HPDE6-E6E7 (cell line): ENCODE measurements around the gene GDPD5.
A peak's percentile ranks its signal among the peaks of the same experiment; 100 is the strongest.

ENCODE experiments used
- DNase-seq: peaks from one replicate; pipeline ENCODE4 v3.0.0; 2011; ENCODE audit warnings: missing footprints; ENCODE audit errors: extremely low spot score

GDPD5 gene

GRCh38 chr11:75510723-75511019, 15.1 kb downstream of the GDPD5 start:
- no peak for DNase-seq

GRCh38 chr11:75510004-75510722, 15.6 kb downstream of the GDPD5 start:
- DNase-seq, result no peak

- no peak for DNase-seq
These were observed 16.6 kb downstream of the GDPD5 start for GRCh38 chr11:75509020-75509720.

GRCh38 chr11:75508051-75508561, 17.6 kb downstream of the GDPD5 start:
- no peak for DNase-seq

GRCh38 chr11:75507571-75507970, 18.2 kb downstream of the GDPD5 start:
- no peak for DNase-seq

GRCh38 chr11:75506827-75507226, 18.9 kb downstream of the GDPD5 start:
- no peak for DNase-seq

GRCh38 chr11:75505916-75506692, 19.6 kb downstream of the GDPD5 start:
- DNase-seq, result no peak

- DNase-seq, result no peak
These were observed 21.2 kb downstream of the GDPD5 start for GRCh38 chr11:75504501-75504900.

GRCh38 chr11:75503531-75504099, 22.1 kb downstream of the GDPD5 start:
- no peak for DNase-seq

GRCh38 chr11:75502138-75502537, 23.6 kb downstream of the GDPD5 start:
- no peak for DNase-seq

GRCh38 chr11:75500742-75501141, 25.0 kb downstream of the GDPD5 start:
- peak; percentile 34 for DNase-seq

GRCh38 chr11:75499423-75500190, 26.1 kb downstream of the GDPD5 start:
- no peak for DNase-seq

- no peak for DNase-seq
These were observed 27.0 kb downstream of the GDPD5 start for GRCh38 chr11:75498556-75499255.

- DNase-seq, result no peak
These were observed 27.8 kb downstream of the GDPD5 start for GRCh38 chr11:75497788-75498409.

- no peak for DNase-seq
These were observed 29.4 kb downstream of the GDPD5 start for GRCh38 chr11:75496305-75496752.

GRCh38 chr11:75495749-75496304, 29.9 kb downstream of the GDPD5 start:
- no peak for DNase-seq

- no peak for DNase-seq
These were observed 32.1 kb downstream of the GDPD5 start for GRCh38 chr11:75493626-75494025.

- DNase-seq, result peak; percentile 50
These were observed 33.4 kb downstream of the GDPD5 start for GRCh38 chr11:75492181-75492820.

- DNase-seq, result no peak
These were observed 34.3 kb downstream of the GDPD5 start for GRCh38 chr11:75491465-75491864.
